ENCODE data around the gene SOS2.

DNA sequence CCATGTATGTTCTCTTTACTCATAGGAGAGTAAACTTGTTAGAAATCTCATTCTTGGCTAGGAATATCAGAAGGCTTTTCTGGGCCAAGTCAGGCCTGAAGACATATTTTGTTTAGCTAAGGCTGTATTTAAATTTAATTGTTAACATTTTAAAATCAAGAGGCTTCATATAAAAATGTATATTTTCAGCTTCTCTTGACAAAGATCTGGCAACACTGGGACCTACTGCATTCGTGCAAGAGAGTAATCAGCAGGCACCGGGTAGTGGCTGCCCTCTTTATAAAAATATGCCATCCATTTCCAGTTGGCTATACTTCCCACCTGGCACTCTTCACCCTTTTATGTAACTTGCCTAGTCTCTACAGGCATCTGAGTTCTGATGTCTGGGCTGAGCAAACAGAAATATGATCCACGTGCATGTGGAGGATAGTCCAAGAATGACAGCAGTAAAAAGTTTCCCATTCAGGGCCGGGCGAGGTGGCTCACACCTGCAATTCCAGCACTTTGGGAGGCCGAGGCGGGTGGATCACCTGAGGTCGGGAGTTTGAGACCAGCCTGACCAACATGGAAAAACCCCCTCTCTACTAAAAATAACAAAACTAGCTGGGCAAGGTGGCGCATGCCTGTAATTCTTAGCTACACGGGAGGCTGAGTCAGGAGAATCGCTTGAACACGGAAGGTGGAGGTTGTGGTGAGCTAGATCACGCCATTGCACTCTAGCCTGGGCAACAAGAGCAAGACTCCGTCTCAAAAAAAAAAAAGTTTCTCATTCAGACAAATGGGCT lies 2.0 kb upstream of the SOS2 start:
- TF ChIP-seq POLR2A (IDR thresholded peaks at IDR 0.05; ENCODE audit: low read depth, low read length) (no peak), RFX5 (IDR thresholded peaks at IDR 0.05; ENCODE audit: low read depth, low read length) (no peak), CTCF (conservative IDR thresholded peaks at IDR 0.05; ENCODE audit: low read depth, low read length) (no peak), MXI1 (IDR thresholded peaks at IDR 0.05; ENCODE audit: borderline replicate concordance, low read depth, low read length) (no peak), RAD21 (IDR thresholded peaks at IDR 0.05; ENCODE audit: low read length) (no peak), USF2 (IDR thresholded peaks at IDR 0.05; ENCODE audit: low read depth, low read length) (no peak), RCOR1 (IDR thresholded peaks at IDR 0.05; ENCODE audit: insufficient replicate concordance, low read length) (no peak), CHD1 (IDR thresholded peaks at IDR 0.05; ENCODE audit: low read depth, low read length) (no peak), CEBPB (IDR thresholded peaks at IDR 0.05; ENCODE audit: low read depth, low read length) (no peak), MAFK (IDR thresholded peaks at IDR 0.05; ENCODE audit: low read depth, low read length) (no peak), BHLHE40 (IDR thresholded peaks at IDR 0.05; ENCODE audit: low read depth, low read length) (no peak)
